GM12801 (cell line): ENCODE results near the gene REPS2.

Experiments
- TF ChIP-seq, protein P1 (sequence below): IDR thresholded peaks from one replicate; pipeline ENCODE4 v1.5.1; 2011; ENCODE audit warnings: control low read depth; ENCODE audit not compliant: insufficient read length; ENCODE audit errors: extremely low read depth

The REPS2 gene

GRCh38 chrX:17072721-17073230 is 126.3 kb downstream of the REPS2 start:
- TF ChIP-seq, protein P1, sequence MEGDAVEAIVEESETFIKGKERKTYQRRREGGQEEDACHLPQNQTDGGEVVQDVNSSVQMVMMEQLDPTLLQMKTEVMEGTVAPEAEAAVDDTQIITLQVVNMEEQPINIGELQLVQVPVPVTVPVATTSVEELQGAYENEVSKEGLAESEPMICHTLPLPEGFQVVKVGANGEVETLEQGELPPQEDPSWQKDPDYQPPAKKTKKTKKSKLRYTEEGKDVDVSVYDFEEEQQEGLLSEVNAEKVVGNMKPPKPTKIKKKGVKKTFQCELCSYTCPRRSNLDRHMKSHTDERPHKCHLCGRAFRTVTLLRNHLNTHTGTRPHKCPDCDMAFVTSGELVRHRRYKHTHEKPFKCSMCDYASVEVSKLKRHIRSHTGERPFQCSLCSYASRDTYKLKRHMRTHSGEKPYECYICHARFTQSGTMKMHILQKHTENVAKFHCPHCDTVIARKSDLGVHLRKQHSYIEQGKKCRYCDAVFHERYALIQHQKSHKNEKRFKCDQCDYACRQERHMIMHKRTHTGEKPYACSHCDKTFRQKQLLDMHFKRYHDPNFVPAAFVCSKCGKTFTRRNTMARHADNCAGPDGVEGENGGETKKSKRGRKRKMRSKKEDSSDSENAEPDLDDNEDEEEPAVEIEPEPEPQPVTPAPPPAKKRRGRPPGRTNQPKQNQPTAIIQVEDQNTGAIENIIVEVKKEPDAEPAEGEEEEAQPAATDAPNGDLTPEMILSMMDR = no peak

GRCh38 chrX:17075004-17075403 is 128.5 kb downstream of the REPS2 start:
- TF ChIP-seq, protein P1 = no peak

DNA sequence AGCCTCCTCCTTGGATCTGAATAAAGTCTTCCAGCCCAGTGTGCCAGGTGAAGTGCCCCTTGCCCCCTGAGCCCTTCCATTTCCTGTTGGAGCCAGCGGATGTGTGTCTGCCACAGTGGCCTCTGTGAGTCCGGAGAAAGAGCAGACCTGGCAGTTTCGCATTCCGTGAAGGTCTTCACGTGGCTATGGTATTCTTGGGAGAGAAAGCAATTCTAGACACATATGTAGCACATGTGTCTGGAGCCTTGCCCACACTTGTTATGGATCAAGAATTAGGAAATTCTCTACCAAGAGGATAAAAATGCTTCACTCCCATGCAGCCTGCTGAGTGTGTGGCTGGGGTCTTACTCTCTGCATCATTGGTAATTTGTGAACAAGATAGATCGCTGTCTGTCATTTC is 130.9 kb downstream of the REPS2 start:
- TF ChIP-seq, protein P1 = no peak

DNA sequence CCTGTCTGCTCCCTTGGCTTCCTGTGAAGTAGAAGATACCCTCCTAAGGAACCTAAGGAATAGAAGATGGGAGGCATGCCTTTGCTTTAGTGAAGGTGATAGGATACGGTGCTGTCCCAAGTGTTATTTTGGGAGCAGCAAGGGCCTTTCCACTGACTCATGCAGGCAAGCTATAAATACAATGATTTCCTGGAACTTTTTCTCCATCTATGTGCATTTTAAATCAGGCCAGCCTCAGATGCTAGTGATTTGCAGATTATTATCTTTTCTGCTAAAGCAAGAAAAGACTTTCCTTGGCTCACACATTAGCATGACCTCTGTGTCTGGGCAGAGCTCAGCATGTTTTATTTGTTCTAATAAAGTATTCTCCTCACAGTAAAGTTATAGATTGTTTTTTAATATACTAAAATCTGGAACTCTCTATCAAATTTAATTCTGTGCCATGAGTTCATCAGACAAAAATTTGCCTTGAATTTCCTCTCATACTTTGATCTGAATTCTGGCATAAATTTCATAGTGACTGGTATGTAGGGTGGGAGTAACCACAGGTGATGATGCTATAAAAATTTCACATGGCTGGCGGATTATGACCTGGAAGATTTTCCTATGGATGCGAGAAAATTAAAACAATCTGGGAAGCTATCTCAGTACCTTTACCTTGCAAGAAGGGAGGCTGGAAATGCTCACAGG is 131.7 kb downstream of the REPS2 start:
- TF ChIP-seq, protein P1 = no peak

DNA sequence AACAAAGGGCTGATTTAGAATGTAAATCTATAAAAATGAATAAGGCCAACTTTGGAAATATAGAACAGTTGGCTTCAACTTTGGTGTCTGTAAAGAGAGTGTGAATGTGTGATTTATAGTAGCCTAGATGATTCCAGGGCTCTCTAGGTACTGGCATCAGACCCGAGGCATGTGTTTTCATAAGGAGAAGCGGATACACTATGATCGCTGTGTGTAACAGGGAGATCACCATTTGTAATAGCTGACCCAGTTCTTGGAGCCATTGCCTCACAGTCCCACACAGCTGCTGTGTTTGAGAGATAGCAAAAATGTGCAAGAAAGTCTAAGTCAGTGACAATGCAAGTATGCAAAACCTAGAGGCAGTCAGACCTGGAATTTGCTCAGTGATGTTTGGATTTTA is 135.1 kb downstream of the REPS2 start:
- TF ChIP-seq, protein P1 = no peak

DNA sequence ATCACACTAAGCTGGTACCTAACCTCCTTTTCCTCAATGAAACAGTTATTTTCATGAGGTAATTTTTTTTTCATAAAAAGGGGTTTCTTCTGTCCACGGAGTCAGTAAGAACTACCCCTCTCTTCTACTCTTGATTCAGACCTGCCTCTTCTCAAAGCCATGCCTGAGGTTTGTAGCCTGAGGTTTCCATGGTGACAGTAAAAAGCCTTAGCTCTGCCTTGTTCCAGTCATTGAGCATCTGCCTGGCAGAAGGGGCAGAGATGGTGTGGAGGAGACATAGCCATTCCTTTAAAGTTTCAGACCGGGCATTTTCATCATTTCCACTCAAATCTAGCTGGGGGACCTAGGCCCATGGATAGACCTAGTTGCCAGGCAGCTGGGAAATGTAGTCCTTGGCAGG is 135.5 kb downstream of the REPS2 start:
- TF ChIP-seq, protein P1 = no peak

DNA sequence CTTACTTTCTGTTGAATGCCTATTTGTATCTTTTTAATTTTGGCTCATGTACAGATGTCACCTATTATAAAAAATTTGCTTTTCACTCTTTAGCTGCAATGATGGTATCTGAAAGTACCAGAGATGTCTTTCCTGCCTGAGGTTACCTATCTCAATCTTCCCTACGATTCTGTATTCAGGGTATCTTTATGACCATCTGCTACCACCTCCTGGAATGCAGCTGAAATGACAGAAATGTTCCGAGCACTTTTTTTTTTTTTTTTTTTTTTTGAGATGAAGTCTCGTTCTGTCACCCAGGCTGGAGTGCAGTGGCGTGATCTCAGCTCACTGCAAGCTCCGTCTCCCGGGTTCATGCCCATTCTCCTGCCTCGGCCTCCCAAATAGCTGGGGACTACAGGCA is 136.4 kb downstream of the REPS2 start:
- TF ChIP-seq, protein P1 = no peak
